Measurements from ENCODE around the gene SAAL1. TPM values are rescaled to one million over a fixed set of nuclear protein-coding genes. Genes with fewer than 3 reads are reported as not detected.

SAAL1 gene
- total RNA-seq, 1 donor from 2014 or later, result 27.1 TPM

- intact Hi-C loops (cut with micrococcal nuclease), result no loop called here
Measured at GRCh38 chr11:18088366-18088765, 17.5 kb downstream of the SAAL1 start.

- intact Hi-C loops (cut with micrococcal nuclease), result no loop called here
Measured at GRCh38 chr11:18081551-18081950, 24.3 kb downstream of the SAAL1 start.

GRCh38 chr11:18080451-18080850, 25.4 kb downstream of the SAAL1 start:
- intact Hi-C loops (cut with micrococcal nuclease), result no loop called here

- intact Hi-C loops (cut with micrococcal nuclease), result no loop called here
Measured at GRCh38 chr11:18078909-18079308, 27.0 kb downstream of the SAAL1 start.

GRCh38 chr11:18075444-18075843, 30.4 kb downstream of the SAAL1 start:
- intact Hi-C loops (cut with micrococcal nuclease), result no loop called here

GRCh38 chr11:18071098-18071705, 34.7 kb downstream of the SAAL1 start:
- intact Hi-C loops (cut with micrococcal nuclease), result no loop called here

GRCh38 chr11:18067372-18067771, 38.5 kb downstream of the SAAL1 start:
- intact Hi-C loops (cut with micrococcal nuclease), result no loop called here

- intact Hi-C loops (cut with micrococcal nuclease), result no loop called here
Measured at GRCh38 chr11:18066626-18067025, 39.3 kb downstream of the SAAL1 start.

- intact Hi-C loops (cut with micrococcal nuclease), result no loop called here
Measured at GRCh38 chr11:18065572-18065971, 40.3 kb downstream of the SAAL1 start.

- intact Hi-C loops (cut with micrococcal nuclease), result no loop called here
Measured at GRCh38 chr11:18064450-18065054, 41.3 kb downstream of the SAAL1 start.

- intact Hi-C loops (cut with micrococcal nuclease), result no loop called here
Measured at GRCh38 chr11:18063862-18064434, 41.9 kb downstream of the SAAL1 start.

GRCh38 chr11:18063125-18063524, 42.8 kb downstream of the SAAL1 start:
- intact Hi-C loops (cut with micrococcal nuclease), result no loop called here

- intact Hi-C loops (cut with micrococcal nuclease), result no loop called here
Measured at GRCh38 chr11:18061351-18061750, 44.5 kb downstream of the SAAL1 start.

GRCh38 chr11:18056561-18057181, 49.2 kb downstream of the SAAL1 start:
- intact Hi-C loops (cut with micrococcal nuclease), result loop anchor here (2.0 kb wide), 1 partner anchor 66 kb away; no protein-coding TSS in a partner anchor

GRCh38 chr11:18054511-18055103, 51.3 kb downstream of the SAAL1 start:
- intact Hi-C loops (cut with micrococcal nuclease), result no loop called here

- intact Hi-C loops (cut with micrococcal nuclease), result no loop called here
Measured at GRCh38 chr11:18050848-18051247, 55.0 kb downstream of the SAAL1 start.

GRCh38 chr11:18046116-18046777, 59.6 kb downstream of the SAAL1 start, which contains the start of gene TPH1:
TPH1 (minus strand) TSS chr11:18046269; CDS start chr11:18040762, 5,507 bp downstream.
- intact Hi-C loops (cut with micrococcal nuclease), result no loop called here

- intact Hi-C loops (cut with micrococcal nuclease), result no loop called here
Measured at GRCh38 chr11:18036456-18036855, 69.4 kb downstream of the SAAL1 start.
